GM10248 (cell line): ENCODE results near the gene MEF2C.

Experiments
- CTCF ChIA-PET: fragments of 300-600 bp; sonication (Branson Sonifier 250); formaldehyde crosslinking; extraction: SDS; loops from one replicate; lab custom pipeline; 2021; ENCODE audit warnings: antibody characterized with exemption; lab: Yijun Ruan, JAX
- POLR2A ChIA-PET: fragments of 350-650 bp; sonication (Branson Sonifier 250); formaldehyde crosslinking; extraction: SDS; loops from one replicate; lab custom pipeline; 2020; ENCODE audit warnings: antibody characterized with exemption; lab: Yijun Ruan, JAX
- DNase-seq: peaks from one replicate; pipeline ENCODE4 v3.0.0; 2012; ENCODE audit errors: extremely low spot score
- TF ChIP-seq, protein P1 (sequence below): IDR thresholded peaks from 2 replicates; pipeline ENCODE4 v1.5.1; 2012; ENCODE audit warnings: mild to moderate bottlenecking, low read depth; ENCODE audit errors: extremely low read depth, missing control alignments, control extremely low read depth

The MEF2C gene

DNA sequence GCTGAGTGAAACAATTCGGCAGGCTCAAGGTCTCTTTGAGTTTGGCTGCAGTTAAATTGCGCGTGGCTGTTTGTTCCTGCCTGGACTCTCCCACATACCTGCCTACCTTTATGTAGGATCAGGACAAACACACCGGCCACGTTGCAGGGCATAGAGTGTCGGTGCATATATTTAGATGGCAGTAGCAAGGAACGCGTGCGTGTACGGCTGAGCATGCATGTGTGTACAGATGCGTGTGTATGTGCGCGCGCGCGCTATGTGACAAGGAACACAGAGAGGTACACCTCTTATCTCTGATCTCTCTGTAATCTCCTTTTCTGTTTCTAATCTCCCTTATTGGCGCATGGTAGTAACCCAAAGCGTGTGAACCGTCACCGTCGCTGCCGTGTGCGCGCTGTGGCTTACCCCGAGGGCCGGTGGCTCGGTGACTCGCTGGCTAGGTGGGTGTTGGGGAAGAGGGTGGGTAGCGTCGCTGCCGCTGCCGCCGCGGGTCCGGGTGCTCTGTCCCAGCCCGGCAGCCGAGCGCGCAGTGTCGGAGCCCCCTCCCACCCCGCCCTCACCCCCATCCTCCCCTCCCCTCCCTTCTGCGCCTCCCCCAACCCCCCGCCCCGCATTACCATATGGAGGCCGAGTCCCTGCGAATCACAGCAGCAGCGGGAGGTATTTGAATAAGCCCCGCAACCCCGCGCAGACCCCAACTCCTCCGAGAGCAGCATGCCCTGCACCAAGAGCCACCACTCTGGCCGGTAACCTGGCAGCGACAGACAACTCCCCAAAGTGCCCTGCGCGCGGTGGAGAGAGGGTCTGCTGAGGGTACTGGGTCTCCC is 204.8 kb downstream of the MEF2C start:
- DNase-seq = no peak
- CTCF ChIA-PET = interaction anchor here (1.1 to 4.5 kb wide), 3 partner anchors 13 to 897 kb away, joined by 3 to 74 read pairs (median 5); no protein-coding TSS in a partner anchor
- POLR2A ChIA-PET = no interaction called here
- TF ChIP-seq, protein P1, sequence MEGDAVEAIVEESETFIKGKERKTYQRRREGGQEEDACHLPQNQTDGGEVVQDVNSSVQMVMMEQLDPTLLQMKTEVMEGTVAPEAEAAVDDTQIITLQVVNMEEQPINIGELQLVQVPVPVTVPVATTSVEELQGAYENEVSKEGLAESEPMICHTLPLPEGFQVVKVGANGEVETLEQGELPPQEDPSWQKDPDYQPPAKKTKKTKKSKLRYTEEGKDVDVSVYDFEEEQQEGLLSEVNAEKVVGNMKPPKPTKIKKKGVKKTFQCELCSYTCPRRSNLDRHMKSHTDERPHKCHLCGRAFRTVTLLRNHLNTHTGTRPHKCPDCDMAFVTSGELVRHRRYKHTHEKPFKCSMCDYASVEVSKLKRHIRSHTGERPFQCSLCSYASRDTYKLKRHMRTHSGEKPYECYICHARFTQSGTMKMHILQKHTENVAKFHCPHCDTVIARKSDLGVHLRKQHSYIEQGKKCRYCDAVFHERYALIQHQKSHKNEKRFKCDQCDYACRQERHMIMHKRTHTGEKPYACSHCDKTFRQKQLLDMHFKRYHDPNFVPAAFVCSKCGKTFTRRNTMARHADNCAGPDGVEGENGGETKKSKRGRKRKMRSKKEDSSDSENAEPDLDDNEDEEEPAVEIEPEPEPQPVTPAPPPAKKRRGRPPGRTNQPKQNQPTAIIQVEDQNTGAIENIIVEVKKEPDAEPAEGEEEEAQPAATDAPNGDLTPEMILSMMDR = no peak

DNA sequence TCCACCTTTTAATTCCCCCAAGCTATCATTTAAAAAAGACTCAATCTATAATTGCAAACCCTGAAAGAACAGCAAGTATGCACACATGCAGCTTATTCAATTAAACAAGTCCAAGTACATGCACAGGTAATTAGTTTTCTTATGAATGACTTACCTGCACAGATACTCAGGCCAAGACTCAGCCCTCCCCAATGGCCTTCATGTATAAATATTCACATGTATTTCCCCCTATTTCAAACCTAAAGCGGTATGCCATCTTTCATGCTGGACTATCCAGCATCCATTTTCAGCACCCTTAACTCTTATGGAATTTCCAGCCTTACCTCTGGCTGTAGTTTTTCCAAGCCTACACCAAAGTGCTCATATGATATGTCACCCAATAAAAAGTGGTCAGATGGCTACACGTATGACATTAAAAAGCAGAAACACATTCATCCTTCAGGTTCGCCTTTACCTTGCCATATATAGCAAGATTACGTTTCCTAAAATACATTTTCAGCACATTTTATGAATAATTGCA is 205.5 kb downstream of the MEF2C start:
- TF ChIP-seq, protein P1 = no peak
- no peak for DNase-seq
- ChIA-PET POLR2A (no interaction called here), CTCF (interaction anchor here (1.0 to 2.8 kb wide), 3 partner anchors 11 to 896 kb away, joined by 3 to 12 read pairs (median 7); no protein-coding TSS in a partner anchor)

DNA sequence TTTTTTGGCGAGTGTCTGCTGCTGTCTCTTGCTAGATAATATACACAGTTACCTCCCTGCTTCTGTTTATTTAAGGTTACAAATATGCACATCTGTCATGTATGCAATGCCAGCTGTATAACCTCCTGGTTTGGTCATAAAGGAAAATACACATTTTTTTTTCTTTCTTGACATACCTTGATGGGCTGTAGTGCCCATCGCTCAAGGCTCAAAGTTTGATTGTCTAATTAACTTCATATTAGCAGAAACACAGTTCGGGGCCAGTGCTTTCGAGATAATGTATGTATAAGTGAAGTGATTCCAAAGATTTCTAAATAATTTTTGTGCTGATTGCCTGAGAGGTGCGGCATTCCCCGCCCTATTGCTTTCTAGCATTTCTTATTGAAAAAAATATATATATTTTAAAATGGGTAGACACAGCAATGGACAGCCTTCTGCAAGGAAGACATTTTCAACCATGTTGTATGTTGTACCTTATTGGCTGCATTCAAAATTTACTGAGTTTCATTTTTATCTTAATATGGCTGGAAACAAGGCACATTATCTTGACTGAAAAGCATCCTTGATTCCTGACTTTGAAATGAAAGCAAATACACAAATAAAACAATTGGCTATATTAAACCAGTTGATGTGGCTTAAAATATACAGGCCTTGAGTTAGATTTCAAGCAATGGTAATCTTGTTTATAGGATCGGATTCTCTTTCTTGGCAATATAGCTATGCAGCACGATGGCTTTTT is 206.2 kb downstream of the MEF2C start:
- no peak for DNase-seq
- CTCF ChIA-PET = interaction anchor here (1.0 to 3.3 kb wide), 5 partner anchors 10 to 895 kb away, joined by 3 to 25 read pairs (median 8); no protein-coding TSS in a partner anchor
- TF ChIP-seq, protein P1 = no peak
- POLR2A ChIA-PET = no interaction called here

DNA sequence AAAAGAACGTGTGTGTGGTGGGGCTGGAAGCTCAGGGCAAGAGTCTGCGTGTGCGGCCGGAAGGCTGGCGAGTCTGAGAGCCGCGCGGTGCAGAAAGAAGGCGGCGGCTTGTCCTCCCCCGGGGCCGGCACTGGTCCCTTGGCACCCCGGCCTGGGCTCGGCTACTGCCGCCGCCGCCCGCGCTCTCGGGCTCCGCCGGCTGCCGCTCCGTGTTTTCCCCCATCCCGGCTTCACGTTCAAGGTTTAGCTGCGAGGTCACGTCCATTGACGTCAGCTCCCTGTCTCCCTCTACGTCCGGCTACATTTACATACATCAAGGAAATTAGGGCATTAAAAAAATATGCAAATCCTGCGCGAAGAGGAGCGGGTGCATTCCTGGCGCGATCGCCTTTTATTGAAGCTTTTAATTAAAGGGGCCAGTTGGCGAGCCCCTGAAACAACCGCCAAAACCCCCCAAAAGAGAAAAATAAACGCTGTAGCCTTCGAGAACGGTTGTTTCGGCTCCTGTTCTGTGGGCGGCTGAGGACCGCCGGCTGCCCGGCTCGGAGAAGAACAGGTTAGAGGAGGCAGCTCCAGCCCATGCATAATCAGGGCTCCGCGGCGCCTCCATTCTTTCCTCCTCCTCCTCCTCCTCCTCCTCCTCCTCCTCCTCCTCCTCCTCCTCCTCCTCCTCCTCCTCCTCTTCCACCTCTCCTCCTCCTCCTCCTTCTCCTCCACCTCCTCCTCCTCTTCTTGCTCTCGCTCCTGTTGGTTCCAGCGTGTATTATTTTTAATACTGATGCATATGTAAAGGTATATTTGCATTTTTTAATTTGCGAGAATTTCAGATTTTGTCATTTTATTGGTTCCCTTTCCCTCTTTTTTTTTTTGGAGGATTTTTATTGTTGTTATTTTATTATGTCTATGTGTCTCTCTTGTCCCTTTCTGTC is 207.0 kb downstream of the MEF2C start:
- POLR2A ChIA-PET = interaction anchor here (1.2 kb wide), 1 partner anchor 16 kb away, joined by 3 read pairs; no protein-coding TSS in a partner anchor
- no peak for DNase-seq
- TF ChIP-seq, protein P1 = no peak
- CTCF ChIA-PET = interaction anchor here (1.4 to 3.3 kb wide), 3 partner anchors 9 to 895 kb away, joined by 8 to 25 read pairs (median 12); no protein-coding TSS in a partner anchor

DNA sequence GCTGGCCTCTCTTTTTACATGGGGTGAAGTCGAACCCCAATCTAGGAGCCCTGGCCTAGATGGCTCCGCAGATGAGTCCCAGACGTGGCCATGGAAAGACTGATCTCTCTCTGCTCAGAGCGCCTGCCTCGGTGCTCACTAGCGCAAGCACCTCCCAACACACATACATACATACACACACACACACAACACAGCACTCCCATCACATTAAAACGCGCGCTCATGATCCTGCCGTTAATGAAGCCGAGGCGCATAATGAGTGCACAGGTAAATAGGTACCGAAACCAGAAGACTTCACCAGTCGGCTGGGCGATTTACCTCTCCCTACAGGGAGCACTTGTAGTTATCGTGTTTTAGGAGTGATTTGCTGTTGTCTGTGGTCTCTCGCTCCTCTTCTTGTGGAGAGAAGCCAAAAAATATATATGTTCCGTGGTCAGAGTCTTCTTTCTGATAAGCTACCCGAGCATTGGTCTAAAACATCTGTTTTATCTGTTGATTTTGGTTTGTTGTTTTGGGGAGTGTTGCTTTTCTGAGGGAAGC is 207.7 kb downstream of the MEF2C start:
- TF ChIP-seq, protein P1 = no peak
- ChIA-PET CTCF (interaction anchor here (1.4 to 3.3 kb wide), 3 partner anchors 9 to 894 kb away, joined by 8 to 25 read pairs (median 12); no protein-coding TSS in a partner anchor), POLR2A (interaction anchor here (1.2 kb wide), 1 partner anchor 15 kb away, joined by 3 read pairs; no protein-coding TSS in a partner anchor)
- DNase-seq = no peak
